Duodenal mucosa (tissue), 2 donors: Measurements from ENCODE around the gene VAV1.
A peak's percentile ranks its signal among the peaks of the same experiment; 100 is the strongest.

Experiments used
- H3K27ac ChIP-seq: one replicate; pipeline ENCODE4 v1.7.0; 2013; ENCODE audit warnings: low read depth, low read length
- H3K27me3 ChIP-seq, 2 donors: one replicate each; pipeline ENCODE4 v1.7.0; 2013; ENCODE audit warnings: low read length in 2 of 2, control low read depth in 1 of 2; ENCODE audit not compliant: insufficient read depth in 2 of 2, control insufficient read depth in 1 of 2
- H3K36me3 ChIP-seq, 2 donors: one replicate each; pipeline ENCODE4 v1.7.0; 2013; ENCODE audit warnings: low read length in 2 of 2, control low read depth in 1 of 2; ENCODE audit not compliant: insufficient read depth in 2 of 2, control insufficient read depth in 1 of 2
- H3K4me1 ChIP-seq, 2 donors: one replicate each; pipeline ENCODE4 v1.7.0; 2013; ENCODE audit warnings: low read length in 2 of 2, control low read depth in 1 of 2; ENCODE audit not compliant: insufficient read depth in 2 of 2, control insufficient read depth in 1 of 2
- H3K4me3 ChIP-seq, 2 donors: one replicate each; pipeline ENCODE4 v1.7.0; 2013; ENCODE audit warnings: low read length in 2 of 2, low read depth in 1 of 2
- H3K9ac ChIP-seq, 2 donors: one replicate each; pipeline ENCODE4 v1.7.0; 2013; ENCODE audit warnings: low read length in 2 of 2, low read depth in 1 of 2
- H3K9me3 ChIP-seq, 2 donors: one replicate each; pipeline ENCODE4 v1.7.0; 2013; ENCODE audit warnings: low read length in 2 of 2, control low read depth in 1 of 2; ENCODE audit not compliant: control insufficient read depth in 1 of 2

Gene VAV1

GRCh38 chr19:6801485-6802086 is 29.1 kb downstream of the VAV1 start:
- Histone ChIP-seq H3K9me3 (no peaks in the 10 kb centered on the region), H3K4me1 (peaks cover 7 to 24% of the 10 kb centered on the region in 2 donors), H3K27ac (no peak overlapping the region), H3K27me3 (no peaks in the 10 kb centered on the region), H3K9ac (peak overlapping the region in 1 of 2 donors; percentile 47), H3K36me3 (no peaks in the 10 kb centered on the region), H3K4me3 (peak overlapping the region; percentile 53 to 69)

- Histone ChIP-seq H3K4me1 (peaks cover 7 to 24% of the 10 kb centered on the region in 2 donors), H3K9ac (no peak overlapping the region), H3K27ac (no peak overlapping the region), H3K9me3 (no peaks in the 10 kb centered on the region), H3K27me3 (no peaks in the 10 kb centered on the region), H3K4me3 (peak overlapping the region; percentile 20 to 34), H3K36me3 (no peaks in the 10 kb centered on the region)
Measured at GRCh38 chr19:6802336-6803035, 30.0 kb downstream of the VAV1 start.

GRCh38 chr19:6803036-6803404 is 30.5 kb downstream of the VAV1 start:
- Histone ChIP-seq H3K4me1 (peaks cover 7 to 24% of the 10 kb centered on the region in 2 donors), H3K27ac (no peak overlapping the region), H3K4me3 (peak overlapping the region in 1 of 2 donors; percentile 20), H3K36me3 (no peaks in the 10 kb centered on the region), H3K9me3 (no peaks in the 10 kb centered on the region), H3K9ac (no peak overlapping the region), H3K27me3 (no peaks in the 10 kb centered on the region)

DNA sequence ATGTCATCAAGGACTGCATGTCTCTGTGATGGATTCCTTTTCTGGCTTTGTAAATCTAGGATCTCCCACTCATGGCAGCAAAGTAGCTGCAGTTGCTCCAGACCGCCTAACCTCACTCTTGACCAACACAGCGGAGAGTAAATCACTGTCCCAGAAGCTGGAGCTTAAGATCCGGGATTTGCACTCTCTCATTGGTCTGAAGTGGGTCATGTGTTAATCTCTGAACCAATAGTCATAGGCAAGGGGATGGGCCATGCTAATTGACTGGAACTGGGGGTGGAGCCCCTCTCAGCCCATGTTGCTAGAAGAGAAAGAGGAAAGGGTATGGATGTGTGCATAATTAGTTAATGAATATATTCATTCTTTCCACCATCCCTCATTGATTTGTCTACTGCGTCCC is 34.0 kb downstream of the VAV1 start:
- Histone ChIP-seq H3K9me3 (peaks cover 0 to 5% of the 10 kb centered on the region in 2 donors), H3K27ac (no peak overlapping the region), H3K27me3 (no peaks in the 10 kb centered on the region), H3K9ac (no peak overlapping the region), H3K4me1 (peaks cover 1 to 16% of the 10 kb centered on the region in 2 donors), H3K4me3 (no peak overlapping the region), H3K36me3 (no peaks in the 10 kb centered on the region)

DNA sequence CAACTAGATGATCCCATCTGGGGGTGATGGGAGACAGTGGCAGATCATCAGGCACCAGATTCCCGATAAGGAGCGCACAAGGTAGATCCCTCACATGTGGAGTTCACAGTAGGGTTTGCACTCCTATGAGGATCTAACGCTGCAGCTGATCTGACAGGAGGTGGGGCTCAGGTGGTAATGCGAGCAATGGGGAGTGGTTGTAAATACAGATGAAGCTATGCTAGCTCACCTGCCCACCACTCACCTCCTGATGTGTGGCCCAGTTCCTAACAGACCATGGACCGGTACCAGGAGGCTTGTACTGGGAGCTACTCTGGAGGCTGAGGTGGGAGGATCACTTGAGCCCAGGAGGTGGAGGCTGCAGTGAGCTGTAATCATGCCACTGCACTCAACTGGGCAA is 34.8 kb downstream of the VAV1 start:
- Histone ChIP-seq H3K27ac (no peak overlapping the region), H3K9ac (no peak overlapping the region), H3K36me3 (no peaks in the 10 kb centered on the region), H3K4me1 (peaks cover 0 to 12% of the 10 kb centered on the region in 2 donors), H3K27me3 (no peaks in the 10 kb centered on the region), H3K9me3 (peaks cover 0 to 5% of the 10 kb centered on the region in 2 donors), H3K4me3 (no peak overlapping the region)

DNA sequence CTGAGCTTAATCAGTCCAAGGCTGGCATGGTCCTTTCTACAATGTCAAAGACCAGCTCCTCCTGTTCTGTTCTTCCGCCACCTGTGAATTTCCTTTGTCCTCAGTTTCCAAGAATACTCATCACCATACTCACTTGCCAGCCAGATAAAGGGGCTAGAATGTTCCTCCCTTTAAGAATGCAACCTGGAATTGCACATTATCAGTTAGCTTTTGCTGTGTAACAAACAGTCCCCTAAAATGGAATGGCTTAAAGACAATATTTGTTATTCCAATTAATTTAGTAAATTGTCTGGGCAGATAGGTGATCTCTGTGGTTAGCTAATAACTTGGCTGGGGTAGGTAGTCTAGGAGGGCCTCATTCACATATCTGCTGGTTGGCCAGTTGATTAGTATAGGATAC is 36.0 kb downstream of the VAV1 start:
- Histone ChIP-seq H3K9me3 (peaks cover 0 to 5% of the 10 kb centered on the region in 2 donors), H3K4me3 (no peak overlapping the region), H3K4me1 (peaks cover 0 to under 1% of the 10 kb centered on the region in 2 donors), H3K9ac (no peak overlapping the region), H3K27me3 (no peaks in the 10 kb centered on the region), H3K27ac (no peak overlapping the region), H3K36me3 (no peaks in the 10 kb centered on the region)

GRCh38 chr19:6809262-6809661 is 36.8 kb downstream of the VAV1 start:
- no peaks in the 10 kb centered on the region for H3K4me1 ChIP-seq
- no peaks in the 10 kb centered on the region for H3K27me3 ChIP-seq
- H3K9ac ChIP-seq: no peak overlapping the region
- no peaks in the 10 kb centered on the region for H3K36me3 ChIP-seq
- H3K9me3 ChIP-seq: peaks cover 0 to 5% of the 10 kb centered on the region in 2 donors
- H3K4me3 ChIP-seq: no peak overlapping the region
- no peak overlapping the region for H3K27ac ChIP-seq

GRCh38 chr19:6811378-6811777 is 38.9 kb downstream of the VAV1 start:
- H3K27ac ChIP-seq: no peak overlapping the region
- no peak overlapping the region for H3K4me3 ChIP-seq
- H3K9me3 ChIP-seq: peaks cover 0 to 5% of the 10 kb centered on the region in 2 donors
- no peaks in the 10 kb centered on the region for H3K27me3 ChIP-seq
- no peaks in the 10 kb centered on the region for H3K4me1 ChIP-seq
- H3K9ac ChIP-seq: no peak overlapping the region
- no peaks in the 10 kb centered on the region for H3K36me3 ChIP-seq

DNA sequence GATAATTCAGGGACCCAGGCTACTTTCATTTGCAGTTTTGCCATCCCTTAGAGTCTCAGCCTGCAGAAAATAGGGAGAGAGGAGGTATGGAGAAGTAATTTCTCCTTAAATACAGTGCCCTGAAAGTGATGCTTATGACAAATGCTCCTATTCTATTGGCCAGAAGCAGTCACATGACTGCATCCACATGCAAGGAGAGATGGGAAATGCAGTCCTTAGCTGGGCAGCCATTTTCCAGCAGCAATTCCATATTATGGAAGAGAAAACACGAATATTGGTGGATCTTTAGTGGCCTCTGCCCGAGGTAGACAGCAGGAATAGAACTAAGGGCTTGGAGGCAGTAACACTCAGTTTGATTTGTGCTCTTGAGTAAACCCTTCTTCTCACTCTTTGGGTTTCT is 39.4 kb downstream of the VAV1 start:
- no peak overlapping the region for H3K4me3 ChIP-seq

GRCh38 chr19:6812612-6813011 is 40.1 kb downstream of the VAV1 start:
- Histone ChIP-seq H3K36me3 (no peaks in the 10 kb centered on the region), H3K9ac (no peak overlapping the region), H3K27me3 (no peaks in the 10 kb centered on the region), H3K9me3 (peaks cover 0 to 5% of the 10 kb centered on the region in 2 donors), H3K4me3 (no peak overlapping the region), H3K27ac (no peak overlapping the region), H3K4me1 (no peaks in the 10 kb centered on the region)

More for the DNA sequence above, 39.4 kb downstream of the VAV1 start:
- H3K27ac ChIP-seq: no peak overlapping the region
- peaks cover 0 to 5% of the 10 kb centered on the region in 2 donors for H3K9me3 ChIP-seq
- H3K9ac ChIP-seq: no peak overlapping the region
- no peaks in the 10 kb centered on the region for H3K27me3 ChIP-seq
- H3K4me1 ChIP-seq: no peaks in the 10 kb centered on the region
- no peaks in the 10 kb centered on the region for H3K36me3 ChIP-seq
